ENCODE data around the gene SRA1. TPM values are rescaled to one million over a fixed set of nuclear protein-coding genes. Genes with fewer than 3 reads are reported as not detected.
A peak's percentile ranks its signal among the peaks of the same experiment; 100 is the strongest.

Gene SRA1
- total RNA-seq, 1 experiment from 2014 or later = 37.8 TPM

DNA sequence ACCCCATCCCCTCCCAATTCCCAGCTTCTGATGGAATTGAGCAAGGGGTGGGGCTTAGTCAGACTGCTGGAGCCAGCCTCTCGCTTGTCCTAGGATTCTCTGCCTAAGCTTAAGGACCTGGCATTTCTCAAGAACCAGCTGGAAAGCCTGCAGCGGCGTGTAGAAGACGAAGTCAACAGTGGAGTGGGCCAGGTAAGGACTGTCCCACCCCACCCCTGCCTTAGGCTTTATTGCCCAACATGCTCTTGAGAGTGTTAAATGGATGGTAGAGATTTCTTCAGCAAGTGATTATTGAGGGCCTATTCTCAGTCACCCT, 8.5 kb upstream of the SRA1 start (continued):
- TF ChIP-seq, protein P1, sequence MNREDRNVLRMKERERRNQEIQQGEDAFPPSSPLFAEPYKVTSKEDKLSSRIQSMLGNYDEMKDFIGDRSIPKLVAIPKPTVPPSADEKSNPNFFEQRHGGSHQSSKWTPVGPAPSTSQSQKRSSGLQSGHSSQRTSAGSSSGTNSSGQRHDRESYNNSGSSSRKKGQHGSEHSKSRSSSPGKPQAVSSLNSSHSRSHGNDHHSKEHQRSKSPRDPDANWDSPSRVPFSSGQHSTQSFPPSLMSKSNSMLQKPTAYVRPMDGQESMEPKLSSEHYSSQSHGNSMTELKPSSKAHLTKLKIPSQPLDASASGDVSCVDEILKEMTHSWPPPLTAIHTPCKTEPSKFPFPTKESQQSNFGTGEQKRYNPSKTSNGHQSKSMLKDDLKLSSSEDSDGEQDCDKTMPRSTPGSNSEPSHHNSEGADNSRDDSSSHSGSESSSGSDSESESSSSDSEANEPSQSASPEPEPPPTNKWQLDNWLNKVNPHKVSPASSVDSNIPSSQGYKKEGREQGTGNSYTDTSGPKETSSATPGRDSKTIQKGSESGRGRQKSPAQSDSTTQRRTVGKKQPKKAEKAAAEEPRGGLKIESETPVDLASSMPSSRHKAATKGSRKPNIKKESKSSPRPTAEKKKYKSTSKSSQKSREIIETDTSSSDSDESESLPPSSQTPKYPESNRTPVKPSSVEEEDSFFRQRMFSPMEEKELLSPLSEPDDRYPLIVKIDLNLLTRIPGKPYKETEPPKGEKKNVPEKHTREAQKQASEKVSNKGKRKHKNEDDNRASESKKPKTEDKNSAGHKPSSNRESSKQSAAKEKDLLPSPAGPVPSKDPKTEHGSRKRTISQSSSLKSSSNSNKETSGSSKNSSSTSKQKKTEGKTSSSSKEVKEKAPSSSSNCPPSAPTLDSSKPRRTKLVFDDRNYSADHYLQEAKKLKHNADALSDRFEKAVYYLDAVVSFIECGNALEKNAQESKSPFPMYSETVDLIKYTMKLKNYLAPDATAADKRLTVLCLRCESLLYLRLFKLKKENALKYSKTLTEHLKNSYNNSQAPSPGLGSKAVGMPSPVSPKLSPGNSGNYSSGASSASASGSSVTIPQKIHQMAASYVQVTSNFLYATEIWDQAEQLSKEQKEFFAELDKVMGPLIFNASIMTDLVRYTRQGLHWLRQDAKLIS (CRISPR knock-in tag; IDR thresholded peaks at IDR 0.05; ENCODE audit: borderline replicate concordance) = no peak
- TF ChIP-seq E2F5 (CRISPR knock-in tag; IDR thresholded peaks at IDR 0.05) (no peak), SP1 (CRISPR knock-in tag; conservative IDR thresholded peaks at IDR 0.05) (no peak), TEAD1 (CRISPR knock-in tag; IDR thresholded peaks at IDR 0.05) (no peak), JAZF1 (CRISPR knock-in tag; IDR thresholded peaks at IDR 0.05) (no peak)

- Mint-ChIP-seq H3K36me3 (peaks cover 20% of the 10 kb centered on the region), H3K27ac (peak overlapping the region; percentile 73), H3K27me3 (ENCODE audit: low read depth) (peaks cover 3% of the 10 kb centered on the region; the same call in 1 of the 2 replicates), H3K4me3 (peak overlapping the region; percentile 88), H3K9me3 (no peaks in the 10 kb centered on the region), H3K4me1 (peaks cover 19% of the 10 kb centered on the region)
- TF ChIP-seq NR2C2 (CRISPR knock-in tag; IDR thresholded peaks at IDR 0.05) (no peak), NFYB (CRISPR knock-in tag; conservative IDR thresholded peaks at IDR 0.05; ENCODE audit: low read depth) (no peak), E2F1 (CRISPR knock-in tag; IDR thresholded peaks at IDR 0.05) (no peak), ATF1 (CRISPR knock-in tag; IDR thresholded peaks at IDR 0.05) (no peak), FOXJ3 (CRISPR knock-in tag; IDR thresholded peaks at IDR 0.05; ENCODE audit: borderline replicate concordance) (no peak), ATF3 (CRISPR knock-in tag; conservative IDR thresholded peaks at IDR 0.05) (no peak), ZNF423 (CRISPR knock-in tag; IDR thresholded peaks at IDR 0.05) (no peak), EMX1 (CRISPR knock-in tag; IDR thresholded peaks at IDR 0.05) (no peak), SMAD4 (CRISPR knock-in tag; IDR thresholded peaks at IDR 0.05) (no peak), CBFB (CRISPR knock-in tag; IDR thresholded peaks at IDR 0.05; ENCODE audit: low read depth) (no peak), GABPB1 (CRISPR knock-in tag; IDR thresholded peaks at IDR 0.05) (no peak), ATF2 (CRISPR knock-in tag; IDR thresholded peaks at IDR 0.05; ENCODE audit: borderline replicate concordance, low read depth) (no peak), FOXP4 (CRISPR knock-in tag; IDR thresholded peaks at IDR 0.05) (no peak), PRRX2 (CRISPR knock-in tag; IDR thresholded peaks at IDR 0.05) (no peak)
- TF ChIP-seq, protein P2, sequence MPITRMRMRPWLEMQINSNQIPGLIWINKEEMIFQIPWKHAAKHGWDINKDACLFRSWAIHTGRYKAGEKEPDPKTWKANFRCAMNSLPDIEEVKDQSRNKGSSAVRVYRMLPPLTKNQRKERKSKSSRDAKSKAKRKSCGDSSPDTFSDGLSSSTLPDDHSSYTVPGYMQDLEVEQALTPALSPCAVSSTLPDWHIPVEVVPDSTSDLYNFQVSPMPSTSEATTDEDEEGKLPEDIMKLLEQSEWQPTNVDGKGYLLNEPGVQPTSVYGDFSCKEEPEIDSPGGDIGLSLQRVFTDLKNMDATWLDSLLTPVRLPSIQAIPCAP (CRISPR knock-in tag; IDR thresholded peaks at IDR 0.05) = no peak
- TF ChIP-seq, protein P3, sequence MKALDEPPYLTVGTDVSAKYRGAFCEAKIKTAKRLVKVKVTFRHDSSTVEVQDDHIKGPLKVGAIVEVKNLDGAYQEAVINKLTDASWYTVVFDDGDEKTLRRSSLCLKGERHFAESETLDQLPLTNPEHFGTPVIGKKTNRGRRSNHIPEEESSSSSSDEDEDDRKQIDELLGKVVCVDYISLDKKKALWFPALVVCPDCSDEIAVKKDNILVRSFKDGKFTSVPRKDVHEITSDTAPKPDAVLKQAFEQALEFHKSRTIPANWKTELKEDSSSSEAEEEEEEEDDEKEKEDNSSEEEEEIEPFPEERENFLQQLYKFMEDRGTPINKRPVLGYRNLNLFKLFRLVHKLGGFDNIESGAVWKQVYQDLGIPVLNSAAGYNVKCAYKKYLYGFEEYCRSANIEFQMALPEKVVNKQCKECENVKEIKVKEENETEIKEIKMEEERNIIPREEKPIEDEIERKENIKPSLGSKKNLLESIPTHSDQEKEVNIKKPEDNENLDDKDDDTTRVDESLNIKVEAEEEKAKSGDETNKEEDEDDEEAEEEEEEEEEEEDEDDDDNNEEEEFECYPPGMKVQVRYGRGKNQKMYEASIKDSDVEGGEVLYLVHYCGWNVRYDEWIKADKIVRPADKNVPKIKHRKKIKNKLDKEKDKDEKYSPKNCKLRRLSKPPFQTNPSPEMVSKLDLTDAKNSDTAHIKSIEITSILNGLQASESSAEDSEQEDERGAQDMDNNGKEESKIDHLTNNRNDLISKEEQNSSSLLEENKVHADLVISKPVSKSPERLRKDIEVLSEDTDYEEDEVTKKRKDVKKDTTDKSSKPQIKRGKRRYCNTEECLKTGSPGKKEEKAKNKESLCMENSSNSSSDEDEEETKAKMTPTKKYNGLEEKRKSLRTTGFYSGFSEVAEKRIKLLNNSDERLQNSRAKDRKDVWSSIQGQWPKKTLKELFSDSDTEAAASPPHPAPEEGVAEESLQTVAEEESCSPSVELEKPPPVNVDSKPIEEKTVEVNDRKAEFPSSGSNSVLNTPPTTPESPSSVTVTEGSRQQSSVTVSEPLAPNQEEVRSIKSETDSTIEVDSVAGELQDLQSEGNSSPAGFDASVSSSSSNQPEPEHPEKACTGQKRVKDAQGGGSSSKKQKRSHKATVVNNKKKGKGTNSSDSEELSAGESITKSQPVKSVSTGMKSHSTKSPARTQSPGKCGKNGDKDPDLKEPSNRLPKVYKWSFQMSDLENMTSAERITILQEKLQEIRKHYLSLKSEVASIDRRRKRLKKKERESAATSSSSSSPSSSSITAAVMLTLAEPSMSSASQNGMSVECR (CRISPR knock-in tag; IDR thresholded peaks at IDR 0.05; ENCODE audit: borderline replicate concordance) = no peak
- DNase-seq (ENCODE audit: low spot score) (no peak), ATAC-seq (no peak)
- ChIA-PET CTCF (interaction anchor here (1.4 kb wide), 1 partner anchor 74 kb away, joined by 6 read pairs; the partner anchor contains the start of gene TMCO6), POLR2A (interaction anchor here (1.0 to 4.4 kb wide), 2 partner anchors 8 to 17 kb away, joined by 3 to 29 read pairs; partner anchors contain the start of genes EIF4EBP3 and SRA1)
Measured at GRCh38 chr5:140565024-140565779, 7.9 kb upstream of the SRA1 start.
